HG03432 (cell line): ENCODE measurements around the gene LRRC71.

Experiments
- ATAC-seq: cut with Tn5 transposase; IDR thresholded peaks from one replicate; pipeline ENCODE4 v1.9.1; 2021; ENCODE audit warnings: mild to moderate bottlenecking, moderate library complexity; ENCODE audit not compliant: unreplicated experiment

The LRRC71 gene

DNA sequence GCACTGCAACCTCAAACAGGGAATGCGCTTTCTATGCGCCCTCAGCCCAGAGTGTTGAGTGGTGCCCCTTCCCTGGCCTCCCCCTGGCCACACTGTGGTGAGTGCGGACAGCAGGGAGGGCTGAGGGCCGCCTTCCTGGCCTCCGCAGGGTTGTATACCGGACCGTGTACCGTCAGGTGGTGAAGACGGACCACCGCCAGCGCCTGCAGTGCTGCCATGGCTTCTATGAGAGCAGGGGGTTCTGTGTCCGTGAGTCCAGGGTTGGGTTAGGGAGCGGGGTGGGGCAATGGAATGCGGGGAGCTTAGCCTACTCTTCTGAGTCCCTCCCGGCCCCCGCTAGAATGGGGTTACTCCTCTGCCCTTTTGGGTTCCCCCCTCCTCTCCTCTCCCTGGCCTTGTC lies 15.3 kb upstream of the LRRC71 start:
- no peak for ATAC-seq

DNA sequence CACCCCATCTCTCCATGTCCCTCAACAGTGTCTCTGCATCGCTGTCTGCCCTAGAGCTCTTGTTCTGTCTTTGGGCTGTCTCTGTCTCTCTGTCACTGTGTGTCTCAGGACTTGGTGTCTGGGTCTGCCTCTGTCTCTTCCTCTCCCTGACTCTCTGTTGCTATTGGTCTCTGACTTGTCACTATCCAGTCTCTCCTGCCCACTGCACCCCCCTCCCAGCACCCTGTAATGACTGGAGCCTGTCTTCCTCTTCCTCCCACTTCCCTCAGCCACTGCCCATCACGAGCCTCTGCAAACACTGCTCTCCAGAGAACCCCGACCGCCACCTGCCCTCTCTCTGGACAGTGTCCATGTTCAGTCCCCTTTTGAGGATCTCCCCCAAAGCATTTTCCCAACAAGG lies 14.8 kb upstream of the LRRC71 start:
- ATAC-seq: no peak

DNA sequence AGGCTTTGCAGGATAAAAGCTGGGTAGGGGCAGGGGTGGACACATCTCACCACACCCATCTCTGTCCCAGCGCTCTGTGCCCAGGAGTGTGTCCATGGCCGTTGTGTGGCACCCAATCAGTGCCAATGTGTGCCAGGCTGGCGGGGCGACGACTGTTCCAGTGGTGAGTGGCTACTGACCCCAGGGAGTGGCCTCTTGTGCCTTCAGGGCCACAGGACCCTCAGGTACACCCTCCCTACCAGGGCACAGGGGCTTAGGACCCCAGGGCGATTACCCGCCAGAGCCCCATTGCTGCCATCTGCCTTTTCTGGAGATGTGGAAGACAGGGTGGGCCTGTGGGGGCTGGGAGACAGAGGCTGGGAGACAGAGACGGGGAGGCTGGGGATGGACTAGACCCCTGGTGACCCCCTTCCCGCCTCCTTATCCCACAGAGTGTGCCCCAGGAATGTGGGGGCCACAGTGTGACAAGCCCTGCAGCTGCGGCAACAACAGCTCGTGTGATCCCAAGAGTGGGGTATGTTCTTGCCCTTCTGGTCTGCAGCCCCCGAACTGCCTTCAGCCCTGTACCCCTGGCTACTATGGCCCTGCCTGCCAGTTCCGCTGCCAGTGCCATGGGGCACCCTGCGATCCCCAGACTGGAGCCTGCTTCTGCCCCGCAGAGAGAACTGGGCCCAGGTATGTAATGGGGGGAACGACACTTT lies 14.1 kb upstream of the LRRC71 start:
- ATAC-seq: no peak

DNA sequence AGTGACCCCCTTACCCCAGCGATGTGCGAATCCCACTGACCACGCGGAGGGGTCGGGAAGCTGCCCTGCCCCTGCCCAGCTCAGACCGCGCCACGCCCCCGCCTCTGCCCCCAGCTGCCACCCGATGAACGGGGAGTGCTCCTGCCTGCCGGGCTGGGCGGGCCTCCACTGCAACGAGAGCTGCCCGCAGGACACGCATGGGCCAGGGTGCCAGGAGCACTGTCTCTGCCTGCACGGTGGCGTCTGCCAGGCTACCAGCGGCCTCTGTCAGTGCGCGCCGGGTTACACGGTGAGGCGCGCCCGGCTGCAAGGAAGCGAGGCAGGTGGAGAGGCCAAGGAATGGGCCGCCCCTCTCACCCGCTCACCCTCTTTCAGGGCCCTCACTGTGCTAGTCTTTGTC lies 11.9 kb upstream of the LRRC71 start:
- ATAC-seq: no peak

DNA sequence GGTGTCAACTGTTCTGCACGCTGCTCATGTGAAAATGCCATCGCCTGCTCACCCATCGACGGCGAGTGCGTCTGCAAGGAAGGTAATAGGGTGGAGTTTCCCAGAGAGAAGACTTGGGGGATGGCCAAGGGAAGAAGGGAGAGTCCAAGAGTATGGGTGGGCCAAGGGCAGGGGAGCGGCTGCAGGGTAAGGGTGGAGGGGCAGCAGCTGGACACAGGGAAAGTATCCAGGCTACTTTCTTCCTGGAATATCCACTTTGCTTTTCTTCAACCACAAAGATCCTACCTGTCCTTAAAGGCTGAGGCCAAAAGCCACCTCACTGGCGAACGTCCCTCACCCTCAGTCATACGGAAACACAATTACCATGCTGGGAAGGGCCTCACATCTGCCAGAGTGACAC lies 11.5 kb upstream of the LRRC71 start:
- no peak for ATAC-seq

DNA sequence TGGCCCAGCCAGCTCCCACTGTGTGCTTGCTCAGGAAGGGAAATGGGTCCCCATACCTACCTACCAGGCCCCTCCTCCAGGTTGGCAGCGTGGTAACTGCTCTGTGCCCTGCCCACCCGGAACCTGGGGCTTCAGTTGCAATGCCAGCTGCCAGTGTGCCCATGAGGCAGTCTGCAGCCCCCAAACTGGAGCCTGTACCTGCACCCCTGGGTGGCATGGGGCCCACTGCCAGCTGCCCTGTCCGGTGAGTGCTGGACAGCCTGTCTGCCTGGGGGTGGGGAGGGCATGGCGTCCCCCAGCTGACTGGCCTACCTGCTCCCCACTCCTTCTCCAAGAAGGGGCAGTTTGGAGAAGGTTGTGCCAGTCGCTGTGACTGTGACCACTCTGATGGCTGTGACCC lies 10.8 kb upstream of the LRRC71 start:
- ATAC-seq: no peak

DNA sequence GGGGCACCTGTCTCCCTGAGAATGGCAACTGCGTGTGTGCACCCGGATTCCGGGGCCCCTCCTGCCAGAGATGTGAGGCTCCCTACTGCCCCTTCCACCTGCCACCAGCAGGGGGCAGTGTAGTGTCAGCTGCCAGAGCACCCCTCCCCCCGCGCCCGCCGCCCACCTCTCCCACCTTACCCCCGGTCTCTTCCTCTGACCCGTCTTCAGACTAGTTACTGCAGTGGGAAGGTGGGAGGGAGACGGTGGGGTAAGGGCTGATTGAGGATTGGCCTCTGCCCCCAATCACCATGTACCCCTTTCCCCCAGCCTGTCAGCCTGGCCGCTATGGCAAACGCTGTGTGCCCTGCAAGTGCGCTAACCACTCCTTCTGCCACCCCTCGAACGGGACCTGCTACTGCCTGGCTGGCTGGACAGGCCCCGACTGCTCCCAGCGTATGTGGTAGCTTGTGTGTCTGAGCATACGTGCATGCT lies 10.1 kb upstream of the LRRC71 start:
- ATAC-seq: no peak

DNA sequence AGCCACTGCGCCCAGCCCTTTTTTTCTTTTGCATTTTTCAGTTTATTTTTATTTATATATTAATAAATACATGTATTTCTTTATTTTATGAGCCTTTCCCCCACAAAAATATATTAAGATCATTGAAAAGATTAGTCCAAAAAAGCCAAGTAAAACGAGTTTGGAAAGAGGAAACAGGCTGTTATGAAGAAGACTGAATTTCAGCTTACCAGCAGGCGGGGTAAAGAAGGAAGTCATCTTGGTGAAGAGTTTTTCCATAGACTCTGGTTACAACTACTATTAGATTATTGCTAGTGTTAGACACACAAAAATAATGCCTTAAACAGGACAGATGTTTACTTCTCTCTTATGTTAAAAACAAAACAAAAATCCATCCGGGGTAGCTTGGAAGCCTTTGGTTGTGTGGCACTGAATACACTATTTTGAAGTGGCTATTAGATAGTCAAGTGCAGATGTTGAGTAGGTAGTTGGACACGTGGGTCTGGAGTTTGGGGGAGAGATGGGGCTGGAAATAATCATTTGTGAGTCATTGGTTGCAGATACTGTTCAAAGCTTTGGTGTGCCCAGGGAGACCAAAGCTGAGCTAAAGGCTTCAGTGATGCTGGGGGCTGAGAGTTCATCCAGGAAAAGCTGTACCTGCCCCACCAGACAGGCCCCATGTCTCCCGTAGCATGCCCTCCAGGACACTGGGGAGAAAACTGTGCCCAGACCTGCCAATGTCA lies 8.7 kb upstream of the LRRC71 start:
- no peak for ATAC-seq

DNA sequence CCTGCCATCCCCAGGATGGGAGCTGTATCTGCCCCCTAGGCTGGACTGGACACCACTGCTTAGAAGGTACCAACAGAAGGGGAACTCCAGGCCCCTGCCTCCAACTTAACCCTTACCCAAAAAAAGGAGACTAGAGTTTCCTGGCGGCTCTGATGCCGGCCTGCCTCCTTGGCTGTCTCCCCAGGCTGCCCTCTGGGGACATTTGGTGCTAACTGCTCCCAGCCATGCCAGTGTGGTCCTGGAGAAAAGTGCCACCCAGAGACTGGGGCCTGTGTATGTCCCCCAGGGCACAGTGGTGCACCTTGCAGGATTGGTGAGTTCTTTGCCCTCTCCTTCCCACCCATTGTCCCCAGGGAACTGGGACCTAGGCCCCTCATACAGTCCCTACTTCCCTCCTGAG lies 8.1 kb upstream of the LRRC71 start:
- ATAC-seq: no peak

DNA sequence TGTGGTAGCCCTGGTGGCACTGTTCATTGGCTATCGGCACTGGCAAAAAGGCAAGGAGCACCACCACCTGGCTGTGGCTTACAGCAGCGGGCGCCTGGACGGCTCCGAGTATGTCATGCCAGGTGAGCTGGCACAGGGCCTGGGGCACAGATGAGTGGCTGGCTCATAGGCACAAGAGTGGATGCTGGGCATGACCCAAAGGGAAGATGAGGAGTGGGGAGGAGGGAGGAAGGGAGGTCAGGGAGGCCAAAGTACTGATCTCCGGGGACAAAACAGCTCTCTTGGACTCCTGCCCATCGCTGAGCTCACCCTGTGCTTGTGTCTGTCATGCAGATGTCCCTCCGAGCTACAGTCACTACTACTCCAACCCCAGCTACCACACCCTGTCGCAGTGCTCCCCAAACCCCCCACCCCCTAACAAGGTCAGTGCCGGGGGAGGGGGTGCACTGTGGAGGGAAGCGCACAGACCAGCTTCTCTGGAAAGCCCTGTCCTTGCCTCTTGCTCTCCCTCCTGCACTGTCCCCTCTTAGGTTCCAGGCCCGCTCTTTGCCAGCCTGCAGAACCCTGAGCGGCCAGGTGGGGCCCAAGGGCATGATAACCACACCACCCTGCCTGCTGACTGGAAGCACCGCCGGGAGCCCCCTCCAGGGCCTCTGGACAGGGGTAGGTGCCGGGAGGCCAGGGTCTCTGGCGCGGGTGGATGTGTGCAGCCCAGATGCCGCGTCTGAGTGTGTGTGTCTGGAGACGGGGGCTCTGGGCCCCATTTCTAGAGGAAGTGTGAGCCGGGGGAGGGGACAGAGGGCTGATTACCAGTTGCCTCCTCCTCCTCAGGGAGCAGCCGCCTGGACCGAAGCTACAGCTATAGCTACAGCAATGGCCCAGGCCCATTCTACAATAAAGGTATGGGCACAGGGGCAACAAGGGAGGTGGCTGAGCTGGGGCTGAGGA lies 7.3 kb upstream of the LRRC71 start:
- no peak for ATAC-seq

DNA sequence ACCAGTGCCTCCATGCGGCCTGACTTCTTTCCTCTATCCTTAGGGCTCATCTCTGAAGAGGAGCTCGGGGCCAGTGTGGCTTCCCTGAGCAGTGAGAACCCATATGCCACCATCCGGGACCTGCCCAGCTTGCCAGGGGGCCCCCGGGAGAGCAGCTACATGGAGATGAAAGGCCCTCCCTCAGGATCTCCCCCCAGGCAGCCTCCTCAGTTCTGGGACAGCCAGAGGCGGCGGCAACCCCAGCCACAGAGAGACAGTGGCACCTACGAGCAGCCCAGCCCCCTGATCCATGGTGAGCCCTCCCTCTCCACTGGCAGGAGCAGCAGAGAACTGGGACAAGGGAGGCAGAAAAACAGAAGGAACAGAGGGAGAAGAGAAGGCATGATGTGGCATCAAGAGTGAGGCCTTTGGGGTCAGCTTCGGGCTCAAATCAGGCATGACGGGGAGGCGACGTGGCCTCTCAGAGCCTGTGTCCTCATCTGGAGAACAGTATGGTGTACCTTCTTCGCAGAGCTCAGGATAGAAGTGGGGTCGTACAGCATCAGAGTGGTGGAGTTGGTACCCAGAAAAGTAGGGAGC lies 6.5 kb upstream of the LRRC71 start:
- no peak for ATAC-seq

DNA sequence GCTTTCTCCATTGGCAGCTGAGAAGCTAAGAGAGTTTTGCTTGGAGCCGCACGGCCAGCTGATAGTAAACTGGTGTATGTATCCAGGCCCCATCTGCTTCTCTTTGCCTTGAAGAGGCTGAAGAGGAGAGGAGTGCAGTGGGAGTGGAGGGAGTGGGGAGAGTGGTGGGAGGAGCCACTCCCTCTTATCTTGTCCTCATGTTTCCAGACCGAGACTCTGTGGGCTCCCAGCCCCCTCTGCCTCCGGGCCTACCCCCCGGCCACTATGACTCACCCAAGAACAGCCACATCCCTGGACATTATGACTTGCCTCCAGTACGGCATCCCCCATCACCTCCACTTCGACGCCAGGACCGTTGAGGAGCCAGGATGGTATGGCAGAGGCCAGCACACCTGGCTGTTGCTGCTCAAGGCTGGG lies 6.0 kb upstream of the LRRC71 start:
- no peak for ATAC-seq

DNA sequence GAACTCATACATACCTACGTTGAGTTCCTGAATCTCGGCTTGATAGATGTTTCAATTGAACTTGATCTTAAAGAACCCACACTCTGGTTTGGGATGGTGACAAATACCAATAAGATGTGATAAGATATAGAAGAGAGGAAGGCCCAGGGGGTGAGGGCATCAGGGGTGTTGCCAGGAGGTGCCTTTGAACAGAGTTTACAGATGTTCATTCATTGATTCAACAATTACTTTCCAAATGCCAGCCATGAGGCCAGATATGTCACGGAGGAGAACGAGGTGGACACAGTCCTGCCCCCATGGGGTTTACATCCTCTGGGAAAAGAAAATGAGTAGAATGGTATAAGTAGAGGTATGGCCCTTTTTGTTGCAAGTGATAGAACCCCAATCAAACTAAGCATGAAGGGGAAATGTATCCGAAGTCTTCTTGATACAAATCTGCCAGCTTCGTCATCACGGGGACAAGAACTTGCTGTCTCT lies 659 bp downstream of the LRRC71 start:
- no peak for ATAC-seq

DNA sequence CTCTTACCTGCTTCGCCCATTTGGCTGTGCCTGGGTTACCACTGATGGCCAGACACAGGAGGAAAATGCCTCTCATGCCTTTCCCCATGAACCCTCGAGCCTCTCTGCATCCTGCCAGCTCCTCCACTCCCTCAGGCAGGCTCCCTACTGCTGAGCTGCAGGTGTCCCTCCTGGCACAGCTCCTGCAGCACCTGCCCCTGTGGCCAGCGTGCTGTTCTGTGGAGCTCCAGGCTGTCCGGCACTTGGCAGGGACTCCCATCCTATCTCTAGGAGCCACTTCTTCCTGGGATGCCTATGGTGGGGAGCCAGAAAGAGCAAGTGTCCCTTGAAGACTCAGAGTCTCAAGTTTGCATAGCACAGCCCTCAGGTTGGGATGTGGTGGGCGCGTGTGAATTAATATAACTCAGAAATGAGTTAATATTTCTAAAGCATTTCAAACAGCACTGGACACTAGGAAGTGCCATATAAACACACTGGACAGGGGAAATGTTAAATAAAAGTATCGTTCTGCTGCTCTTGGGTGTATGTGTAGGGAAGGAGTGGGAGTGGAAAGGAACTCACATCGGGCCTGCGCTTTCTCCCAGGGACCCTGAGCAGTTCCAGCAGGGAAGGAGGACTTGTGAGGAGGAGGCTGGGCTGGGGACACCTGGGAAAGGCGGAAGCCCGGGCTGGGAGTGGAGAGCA lies 2.7 kb downstream of the LRRC71 start:
- no peak for ATAC-seq

DNA sequence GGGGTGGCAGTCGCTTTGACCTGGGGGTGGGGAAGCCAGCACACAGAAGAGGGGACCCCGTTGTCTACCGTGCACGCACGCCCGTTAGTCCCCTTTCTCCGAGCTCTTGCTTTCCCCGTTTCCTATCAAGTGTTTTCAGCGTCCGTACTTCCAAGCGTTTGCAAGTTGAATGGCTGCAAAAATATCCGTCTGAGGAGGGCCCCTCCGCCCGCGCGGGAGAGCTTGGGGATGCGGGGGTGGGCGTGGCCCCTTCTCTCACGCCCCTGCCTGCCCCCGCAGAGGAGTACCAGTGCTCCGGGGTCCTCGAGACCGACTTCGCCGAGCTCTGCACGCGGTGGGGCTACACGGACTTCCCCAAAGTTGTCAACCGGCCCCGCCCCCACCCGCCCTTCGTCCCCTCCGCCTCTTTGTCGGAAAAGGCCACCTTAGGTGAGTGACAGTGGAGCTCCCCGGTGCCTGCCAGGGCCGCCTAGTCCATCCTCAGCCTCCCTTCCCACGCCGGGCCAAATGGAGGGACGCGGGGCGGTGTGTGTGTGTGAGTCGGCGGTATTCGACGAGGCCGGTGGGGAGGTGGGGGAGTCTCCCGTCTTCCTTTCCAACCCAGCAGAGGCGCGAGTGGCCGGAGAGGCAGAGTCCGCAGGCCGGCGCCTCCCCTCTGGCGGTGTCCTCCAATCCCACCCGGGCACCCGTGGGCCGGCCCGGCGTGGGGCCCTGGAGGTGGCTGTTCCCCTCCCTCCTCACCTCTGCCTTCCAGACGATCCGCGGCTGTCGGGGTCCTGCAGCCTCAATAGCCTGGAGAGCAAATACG lies 3.4 kb downstream of the LRRC71 start:
- ATAC-seq: no peak

DNA sequence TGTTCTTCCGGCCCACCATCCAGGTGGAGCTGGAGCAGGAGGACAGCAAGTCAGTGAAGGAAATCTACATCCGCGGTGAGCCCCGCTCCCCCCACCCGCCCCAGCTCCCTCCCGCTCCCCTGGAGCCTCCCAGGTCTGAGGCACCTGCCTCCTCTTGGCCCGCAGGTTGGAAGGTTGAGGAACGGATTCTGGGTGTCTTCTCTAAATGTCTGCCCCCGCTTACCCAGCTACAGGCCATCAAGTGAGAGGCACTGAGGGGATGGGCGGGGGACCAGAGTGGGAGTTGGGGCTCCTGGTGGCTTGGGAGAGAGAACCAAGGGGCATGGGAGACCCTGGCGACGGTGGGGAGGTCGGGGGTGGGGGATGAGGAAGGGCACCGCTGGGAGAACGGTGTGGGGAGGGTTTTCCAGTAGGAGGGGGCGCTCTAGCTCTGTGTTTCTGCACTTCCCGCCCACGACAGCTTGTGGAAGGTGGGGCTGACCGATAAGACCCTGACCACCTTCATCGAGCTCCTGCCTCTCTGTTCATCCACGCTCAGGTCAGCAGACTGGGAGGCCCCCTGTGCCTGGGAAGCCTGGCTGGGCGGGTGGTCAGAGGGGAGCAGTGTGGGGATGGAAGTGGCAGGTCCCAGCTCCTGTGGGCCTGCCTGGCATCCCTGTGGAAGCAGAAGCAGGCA lies 4.2 kb downstream of the LRRC71 start:
- ATAC-seq: no peak

DNA sequence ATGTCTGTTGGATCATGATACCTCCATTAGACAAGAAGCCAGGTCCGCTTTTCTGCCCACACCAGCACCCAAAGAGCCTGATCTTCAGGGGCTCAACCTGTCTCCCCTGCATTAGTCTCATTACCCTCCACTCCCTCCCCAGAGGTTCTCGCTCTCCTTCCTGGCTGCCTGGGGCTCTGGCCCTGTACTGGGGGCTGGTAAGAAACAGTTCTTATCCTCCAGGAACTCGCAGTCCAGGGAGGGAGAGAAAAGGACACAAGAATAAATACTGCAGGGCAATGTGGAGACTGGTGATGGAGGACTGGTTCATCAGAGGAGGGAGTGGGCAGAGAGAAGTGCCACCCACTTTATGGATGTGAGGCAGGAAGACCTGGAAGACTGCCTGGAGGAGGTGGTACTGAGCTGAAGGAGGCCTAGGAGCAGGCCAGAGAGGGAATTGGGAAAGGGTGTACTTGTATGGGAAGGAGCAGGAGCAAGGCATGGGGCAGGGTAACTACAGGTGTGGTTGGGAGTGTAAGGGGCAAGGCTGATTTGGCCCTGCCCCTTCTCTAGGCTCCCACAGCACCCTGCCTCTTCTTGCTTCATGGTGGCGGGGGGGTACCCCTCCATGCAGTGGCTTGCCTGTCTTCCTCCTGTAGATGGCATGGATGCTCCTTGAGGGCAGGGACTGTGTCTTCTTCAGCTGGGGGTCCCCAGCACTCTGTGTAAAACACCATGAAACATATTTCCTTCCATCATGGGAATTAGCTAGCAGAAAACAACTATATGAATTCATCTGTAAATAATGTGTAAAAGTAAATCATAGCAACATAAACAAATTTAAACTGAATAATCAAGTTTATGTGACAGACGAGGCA lies 5.0 kb downstream of the LRRC71 start:
- no peak for ATAC-seq

DNA sequence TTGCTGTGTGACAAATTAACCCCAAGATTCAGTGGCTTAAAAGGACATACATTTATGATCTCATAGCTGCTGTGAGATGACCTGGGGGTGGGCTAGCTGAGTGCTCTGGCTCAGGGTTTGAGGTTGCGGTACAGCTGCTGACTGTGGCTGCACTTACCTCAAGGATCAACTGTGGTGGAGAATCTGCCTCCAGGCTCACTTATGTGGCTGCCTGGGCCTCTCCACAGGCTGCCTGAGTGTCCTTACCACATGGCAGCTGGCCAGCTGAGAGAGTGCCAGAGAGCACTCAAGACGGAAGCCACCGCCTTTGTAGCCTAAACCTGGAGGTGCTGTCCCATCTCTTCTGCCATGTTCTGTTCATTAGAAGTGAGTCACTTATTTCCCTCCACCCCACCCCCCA lies 5.7 kb downstream of the LRRC71 start:
- no peak for ATAC-seq
